Fibroblast of skin of back (primary cell): Measurements from ENCODE around the gene AP4M1.

Source experiments
- DNase-seq: peaks from one replicate; pipeline ENCODE4 v3.0.0-alpha.2; 2013

The AP4M1 gene

DNA sequence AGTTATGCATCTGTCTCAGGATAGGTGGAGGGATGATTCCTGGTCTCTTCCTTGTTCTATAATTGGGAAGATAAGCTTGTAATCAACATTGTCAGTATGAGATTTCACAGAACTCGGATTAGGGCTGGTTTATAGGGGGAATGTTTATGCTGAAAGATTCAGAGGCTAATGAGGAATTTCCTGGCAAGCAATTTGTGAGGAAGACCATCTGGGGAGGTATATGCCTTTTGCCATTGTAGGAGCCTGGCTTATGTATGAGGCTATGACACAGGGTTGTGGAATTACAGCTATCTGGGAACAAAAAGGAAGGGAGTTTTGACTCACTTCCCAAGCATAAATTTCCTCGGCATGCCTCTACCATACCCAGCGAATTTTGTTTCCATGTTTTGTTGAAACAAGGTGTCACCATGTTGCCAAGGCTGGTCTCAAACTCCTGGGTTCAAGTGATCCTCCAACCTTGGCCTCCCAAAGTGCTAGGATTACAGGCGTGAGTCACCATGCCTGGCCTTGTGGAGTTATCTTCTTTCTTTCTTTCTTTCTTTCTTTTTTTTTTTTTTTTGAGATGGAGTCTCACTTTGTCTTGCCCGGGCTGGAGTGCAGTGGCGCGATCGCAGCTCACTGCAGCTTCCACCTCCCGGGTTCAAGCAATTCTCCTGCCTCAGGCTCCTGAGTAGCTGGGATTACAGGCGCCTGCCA lies 14.2 kb upstream of the AP4M1 start:
- DNase-seq, result peak; percentile 98

GRCh38 chr7:100088095-100088620 lies 13.3 kb upstream of the AP4M1 start:
- no peak for DNase-seq

DNA sequence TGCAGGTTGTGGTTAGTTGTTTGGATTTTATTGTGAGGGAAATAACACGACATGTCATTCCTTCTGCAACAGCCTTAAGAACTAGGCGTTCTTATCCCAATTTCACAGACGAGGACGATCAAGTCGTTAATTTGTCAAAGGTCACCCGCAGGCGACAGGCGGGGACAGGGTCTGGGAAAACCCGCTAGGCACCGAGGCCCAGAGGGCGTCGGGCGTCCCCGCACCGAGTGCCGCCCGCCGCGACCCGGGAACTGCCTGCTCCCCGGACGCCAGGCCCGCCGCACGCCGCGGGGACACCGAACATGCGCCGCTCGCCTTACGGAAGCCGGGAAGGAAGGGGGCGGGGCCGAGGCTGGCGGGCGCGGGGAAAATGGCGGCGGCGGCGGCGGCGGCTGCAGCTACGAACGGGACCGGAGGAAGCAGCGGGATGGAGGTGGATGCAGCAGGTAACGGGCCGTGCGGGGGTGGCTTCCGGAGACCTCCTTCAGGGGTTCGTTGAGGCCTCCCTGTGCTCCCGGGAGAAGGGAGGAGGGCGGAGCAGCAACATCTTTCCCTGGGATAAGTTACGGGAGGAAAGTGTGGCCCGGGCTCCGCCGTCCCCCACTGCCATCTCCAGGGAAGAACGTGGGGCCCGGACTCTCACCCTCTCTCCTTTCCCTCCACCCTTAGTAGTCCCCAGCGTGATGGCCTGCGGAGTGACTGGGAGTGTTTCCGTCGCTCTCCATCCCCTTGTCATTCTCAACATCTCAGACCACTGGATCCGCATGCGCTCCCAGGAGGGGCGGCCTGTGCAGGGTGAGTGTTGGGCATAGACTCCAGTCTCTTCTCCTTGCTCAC lies 12.6 kb upstream of the AP4M1 start, which contains the start of gene COPS6:
TSS of gene COPS6 (plus strand) at position 349 of the 837 bp plus-strand sequence. CDS start at position 371, 22 bp downstream.
- peak; percentile 84 for DNase-seq

- DNase-seq, result peak; percentile 43
These were observed 11.8 kb upstream of the AP4M1 start for GRCh38 chr7:100089458-100090196.

GRCh38 chr7:100090527-100091410 lies 10.7 kb upstream of the AP4M1 start:
- no peak for DNase-seq

DNA sequence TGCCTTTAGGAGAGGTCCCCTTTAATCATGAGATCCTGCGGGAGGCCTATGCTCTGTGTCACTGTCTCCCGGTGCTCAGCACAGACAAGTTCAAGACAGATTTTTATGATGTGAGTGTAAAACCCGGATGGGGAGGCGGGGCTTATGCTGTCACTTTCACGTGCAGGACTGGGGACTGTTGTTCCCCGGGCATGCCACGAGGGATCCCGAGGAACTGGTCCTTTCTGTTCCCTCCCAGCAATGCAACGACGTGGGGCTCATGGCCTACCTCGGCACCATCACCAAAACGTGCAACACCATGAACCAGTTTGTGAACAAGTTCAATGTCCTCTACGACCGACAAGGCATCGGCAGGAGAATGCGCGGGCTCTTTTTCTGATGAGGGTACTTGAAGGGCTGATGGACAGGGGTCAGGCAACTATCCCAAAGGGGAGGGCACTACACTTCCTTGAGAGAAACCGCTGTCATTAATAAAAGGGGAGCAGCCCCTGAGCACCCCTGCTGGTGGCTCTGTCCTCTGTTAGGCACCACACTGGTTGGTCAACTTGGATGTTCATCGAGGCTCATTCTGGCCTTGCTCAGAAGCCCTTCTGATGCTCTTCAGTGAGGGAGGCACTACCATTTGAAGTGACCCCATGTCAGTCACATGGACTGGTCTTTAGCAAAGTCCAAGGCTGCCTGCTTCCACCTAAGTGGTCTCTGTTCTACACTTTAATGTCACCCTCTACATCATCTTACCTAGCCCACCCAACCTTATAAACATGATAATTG lies 9.8 kb upstream of the AP4M1 start:
- DNase-seq, result peak; percentile 57

- DNase-seq, result no peak
These were observed 8.4 kb upstream of the AP4M1 start for GRCh38 chr7:100093054-100093453.

DNA sequence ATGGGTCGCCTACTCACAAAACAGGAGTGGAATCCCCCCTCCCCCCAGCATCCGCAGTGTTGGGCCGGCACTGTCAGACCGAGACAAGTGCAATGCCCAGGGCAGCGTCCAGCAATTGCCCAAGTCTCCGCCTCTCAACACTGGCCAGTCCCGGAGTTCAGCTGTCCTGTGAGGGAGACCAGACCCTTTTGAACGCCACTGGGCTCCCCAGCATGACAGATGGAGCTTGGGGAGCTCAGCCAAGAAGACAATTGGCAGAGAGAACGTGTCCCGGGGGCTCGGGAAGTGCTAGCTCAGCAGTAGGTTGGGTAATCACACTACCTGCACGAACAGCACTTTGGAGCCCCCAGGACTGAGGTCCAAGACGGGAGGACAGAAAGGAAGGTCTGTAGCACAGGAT lies 7.9 kb upstream of the AP4M1 start:
- no peak for DNase-seq

DNA sequence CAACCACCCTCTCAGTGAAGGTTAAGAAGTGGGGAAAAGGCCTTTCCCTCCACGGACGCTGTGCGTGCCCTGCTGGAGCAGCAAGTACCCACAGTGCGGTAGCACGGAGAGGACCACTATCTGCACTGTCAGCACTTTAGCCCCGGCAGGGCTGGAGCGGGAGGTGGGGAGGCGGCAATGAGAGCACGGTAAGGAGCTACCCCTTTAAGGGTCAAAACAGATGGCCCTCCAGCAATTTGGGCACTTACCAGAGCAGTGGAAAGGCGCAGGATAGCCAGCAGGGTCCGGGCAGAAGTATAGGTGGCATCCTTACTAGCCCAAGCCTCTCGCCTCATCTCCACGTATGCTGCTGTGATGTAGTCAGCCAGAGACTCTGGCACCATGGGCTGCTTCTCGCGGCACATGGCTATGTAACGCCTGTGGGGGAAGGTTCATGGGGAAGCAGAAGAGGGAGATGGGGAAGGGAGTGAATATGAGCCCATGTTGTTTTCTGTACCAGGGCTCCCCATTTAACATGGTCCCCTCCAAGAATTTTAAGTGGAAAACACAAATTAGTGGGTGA lies 7.4 kb upstream of the AP4M1 start:
- DNase-seq, result no peak

- DNase-seq, result no peak
These were observed 6.2 kb upstream of the AP4M1 start for GRCh38 chr7:100095289-100095688.

DNA sequence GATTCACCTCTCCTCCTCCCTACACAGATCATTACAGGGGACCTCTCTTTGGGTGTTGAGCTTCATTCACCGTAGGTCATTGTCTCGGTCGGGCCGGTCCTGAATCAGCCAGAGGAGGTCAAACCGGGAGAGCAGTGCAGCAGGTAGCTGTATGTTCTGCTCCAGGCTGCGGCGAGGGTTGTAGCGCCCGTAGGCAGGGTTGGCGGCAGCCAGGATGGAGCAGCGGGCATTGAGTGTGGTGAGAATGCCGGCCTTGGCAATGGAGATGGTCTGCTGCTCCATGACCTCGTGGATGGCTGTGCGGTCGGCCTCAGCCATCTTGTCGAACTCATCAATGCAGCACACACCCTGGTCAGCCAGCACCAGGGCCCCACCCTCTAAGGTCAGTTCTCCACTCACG lies 5.7 kb upstream of the AP4M1 start:
- DNase-seq, result no peak

DNA sequence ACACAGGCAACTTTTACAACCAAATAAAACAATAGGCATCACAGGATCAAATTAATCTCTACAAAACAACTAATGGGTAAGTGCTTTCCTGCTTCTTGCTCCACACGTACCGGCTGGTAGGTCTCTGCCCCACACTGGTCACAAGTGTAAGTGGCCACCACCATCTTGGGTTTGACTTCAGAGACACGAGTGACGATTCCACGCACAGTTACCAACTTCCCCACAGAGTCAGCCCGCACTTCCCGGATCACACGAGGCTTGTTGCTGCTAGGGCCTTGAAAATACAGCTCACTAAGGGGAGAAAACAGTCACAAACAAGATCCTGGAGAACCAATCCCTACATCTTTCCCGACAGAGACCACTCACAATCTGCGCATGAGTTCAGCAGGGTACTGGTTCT lies 2.5 kb upstream of the AP4M1 start:
- DNase-seq, result no peak

GRCh38 chr7:100099452-100099851 lies 2.0 kb upstream of the AP4M1 start:
- DNase-seq, result no peak

DNA sequence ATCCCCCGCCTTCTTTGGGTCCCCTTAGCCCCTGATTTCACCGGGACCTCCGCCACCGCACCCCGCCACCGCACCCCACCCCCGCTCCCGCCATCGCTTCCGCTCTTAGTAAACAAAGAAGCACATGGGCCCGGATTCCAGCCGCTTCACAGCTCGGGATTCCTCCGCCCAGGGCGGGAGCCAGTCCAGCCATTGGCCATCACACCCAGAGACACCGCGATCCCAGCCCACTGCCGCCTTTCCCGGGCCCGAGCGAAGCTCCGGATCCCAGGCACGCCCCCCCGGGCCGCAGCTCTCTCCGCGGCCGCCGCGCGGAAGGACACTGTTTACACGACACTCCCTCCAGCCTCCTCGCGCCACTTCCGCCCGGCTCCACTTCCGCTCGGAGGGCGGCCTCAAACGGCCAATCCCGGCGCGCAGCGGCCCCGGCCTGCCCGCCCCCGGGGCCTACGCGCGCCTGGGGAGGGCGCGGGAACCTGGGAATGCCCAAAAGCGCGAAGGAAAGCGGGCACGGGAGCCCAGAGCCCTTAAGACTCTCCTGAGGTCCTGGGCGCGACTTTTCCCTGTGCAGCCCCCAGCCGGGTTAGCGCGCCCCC lies 925 bp upstream of the AP4M1 start:
- peak; percentile 98 for DNase-seq

DNA sequence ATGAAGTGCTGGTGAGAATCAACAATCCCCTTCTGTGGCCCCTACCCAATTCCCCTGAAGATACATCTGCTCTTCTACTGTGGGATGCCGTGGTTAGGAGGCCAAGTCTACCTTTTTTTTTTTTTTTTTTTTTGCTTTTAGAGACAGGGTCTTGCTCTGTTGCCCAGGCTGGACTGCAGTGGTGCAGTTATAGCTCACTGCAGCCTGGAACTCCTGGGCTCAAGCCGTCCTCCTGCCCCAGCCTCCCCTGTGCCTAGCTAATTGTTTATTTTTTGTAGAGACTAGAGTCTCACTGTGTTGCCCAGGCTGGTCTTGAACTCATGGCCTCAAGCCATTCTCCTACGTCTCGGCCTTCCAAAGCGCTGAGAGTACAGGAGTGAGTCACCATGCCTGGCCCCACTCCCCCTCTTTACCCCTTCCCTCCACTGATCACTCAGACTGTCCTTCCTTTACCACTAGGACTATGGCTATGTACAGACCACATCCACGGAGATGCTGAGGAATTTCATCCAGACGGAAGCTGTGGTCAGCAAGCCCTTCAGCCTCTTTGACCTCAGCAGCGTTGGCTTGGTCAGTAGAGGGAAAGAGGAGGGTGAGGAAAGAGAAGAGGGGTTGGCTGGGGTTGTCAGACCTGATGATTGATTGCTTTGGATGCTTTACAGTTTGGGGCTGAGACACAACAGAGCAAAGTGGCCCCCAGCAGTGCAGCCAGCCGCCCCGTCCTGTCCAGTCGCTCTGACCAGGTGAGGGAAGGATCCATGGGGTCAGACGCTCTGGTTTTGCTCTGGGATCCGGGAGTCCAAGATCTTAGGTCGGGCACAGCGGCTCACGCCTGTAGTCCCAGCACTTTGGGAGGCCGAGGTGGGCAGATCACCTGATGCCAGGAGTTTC lies 1.8 kb downstream of the AP4M1 start:
- DNase-seq, result no peak

GRCh38 chr7:100105534-100105933 lies 4.1 kb downstream of the AP4M1 start:
- DNase-seq, result no peak

DNA sequence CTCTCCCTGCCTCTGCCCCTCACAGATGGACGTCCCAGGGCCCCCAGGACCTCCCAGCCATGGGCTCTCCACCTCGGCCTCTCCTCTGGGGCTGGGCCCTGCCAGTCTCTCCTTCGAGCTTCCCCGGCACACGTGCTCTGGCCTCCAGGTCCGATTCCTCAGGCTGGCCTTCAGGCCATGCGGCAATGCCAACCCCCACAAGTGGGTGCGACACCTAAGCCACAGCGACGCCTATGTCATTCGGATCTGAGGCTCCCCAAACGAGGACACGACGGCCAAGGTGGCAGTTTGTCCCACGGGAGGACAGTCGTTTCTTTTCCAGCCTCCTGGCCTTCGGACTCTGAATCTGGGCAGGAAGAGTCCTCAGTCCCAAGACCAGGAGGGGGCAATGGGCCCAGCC lies 5.2 kb downstream of the AP4M1 start:
- DNase-seq, result no peak

DNA sequence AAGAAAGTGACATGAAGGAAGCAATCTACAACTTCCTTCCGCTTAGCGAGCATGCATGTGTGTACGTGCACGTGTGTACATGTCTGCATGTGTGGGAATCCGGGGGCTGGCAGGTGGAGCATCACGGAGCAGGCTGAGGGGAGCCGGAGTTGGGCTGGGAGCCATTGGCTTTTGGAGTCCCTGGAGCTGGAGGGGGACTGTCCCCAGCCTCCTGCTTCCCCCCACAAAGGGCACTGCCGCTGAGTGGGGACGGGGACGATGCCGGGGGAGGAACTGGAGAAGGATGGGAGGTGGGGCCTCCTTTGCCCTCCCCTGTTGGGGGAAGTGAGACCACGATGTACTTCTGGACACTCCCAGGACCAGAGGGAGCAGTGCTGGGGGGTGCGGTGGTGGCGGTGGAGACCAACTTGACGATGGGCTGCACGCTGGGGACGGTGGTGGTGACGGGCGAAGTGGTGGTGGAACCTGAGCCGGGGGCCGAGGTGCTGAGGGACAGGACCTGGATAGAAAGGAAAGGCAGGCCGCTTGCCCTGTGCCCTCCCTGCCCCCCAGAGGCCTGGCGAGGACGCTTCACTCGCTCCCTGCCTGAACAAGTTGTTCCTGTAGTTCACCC lies 5.8 kb downstream of the AP4M1 start:
- DNase-seq, result no peak

DNA sequence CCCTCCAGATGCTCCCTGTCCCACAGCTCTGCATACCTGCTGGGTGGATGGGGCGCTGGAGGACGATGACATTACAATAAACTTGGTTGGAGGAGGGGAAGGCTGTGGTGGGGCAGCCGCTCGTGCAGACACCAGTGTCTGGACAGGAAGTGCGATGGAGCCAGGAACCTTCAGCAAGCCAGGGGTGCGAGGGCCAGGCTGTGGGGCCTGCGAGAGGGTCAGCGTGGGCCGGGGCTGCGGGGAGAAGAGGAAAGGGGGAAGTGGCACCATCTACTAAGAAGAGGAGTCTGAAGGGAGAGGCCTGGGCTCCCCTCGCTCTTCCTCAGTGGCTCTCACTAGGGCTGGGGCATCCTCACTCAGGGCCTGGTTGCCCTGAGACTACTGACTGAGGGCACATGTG lies 6.4 kb downstream of the AP4M1 start:
- DNase-seq, result no peak
